GM21529 (cell line): ENCODE data around the gene SERAC1.
A peak's percentile ranks its signal among the peaks of the same experiment; 100 is the strongest.
"Not testable (repeated sequence)": the region's sequence is repeated elsewhere in the genome, so short reads cannot be mapped to it uniquely, and the experiment has no call there.

Source experiments
- ATAC-seq: cut with Tn5 transposase; IDR thresholded peaks from one replicate; pipeline ENCODE4 v1.9.1; 2021; ENCODE audit not compliant: unreplicated experiment

The SERAC1 gene

GRCh38 chr6:158168040-158168289 lies at the start of gene SERAC1:
Gene SERAC1, minus strand, starts transcription at chr6:158168262. Its CDS starts 9,899 bp downstream, at chr6:158158363.
- no peak for ATAC-seq

- ATAC-seq = peak; percentile 96
Measured at GRCh38 chr6:158213925-158214674, 46.0 kb upstream of the SERAC1 start.

GRCh38 chr6:158211273-158212055 lies 43.4 kb upstream of the SERAC1 start:
- ATAC-seq = no peak

- not testable (repeated sequence) for ATAC-seq
Measured at GRCh38 chr6:158209582-158210333, 41.7 kb upstream of the SERAC1 start.

GRCh38 chr6:158208226-158209030 lies 40.4 kb upstream of the SERAC1 start:
- not testable (repeated sequence) for ATAC-seq

GRCh38 chr6:158207422-158207788 lies 39.3 kb upstream of the SERAC1 start:
- ATAC-seq = peak; percentile 99

GRCh38 chr6:158206740-158207421 lies 38.8 kb upstream of the SERAC1 start:
- no peak for ATAC-seq

GRCh38 chr6:158205169-158205944 lies 37.3 kb upstream of the SERAC1 start:
- no peak for ATAC-seq

GRCh38 chr6:158198461-158198860 lies 30.4 kb upstream of the SERAC1 start:
- no peak for ATAC-seq

- no peak for ATAC-seq
Measured at GRCh38 chr6:158194487-158195280, 26.6 kb upstream of the SERAC1 start.

GRCh38 chr6:158191761-158192160 lies 23.7 kb upstream of the SERAC1 start:
- no peak for ATAC-seq

- no peak for ATAC-seq
Measured at GRCh38 chr6:158191032-158191431, 23.0 kb upstream of the SERAC1 start.

GRCh38 chr6:158188591-158188990 lies 20.5 kb upstream of the SERAC1 start:
- no peak for ATAC-seq

- ATAC-seq = no peak
Measured at GRCh38 chr6:158185729-158186456, 17.8 kb upstream of the SERAC1 start.

GRCh38 chr6:158184608-158185007 lies 16.5 kb upstream of the SERAC1 start:
- ATAC-seq = no peak

- not testable (repeated sequence) for ATAC-seq
Measured at GRCh38 chr6:158183174-158183972, 15.3 kb upstream of the SERAC1 start.

GRCh38 chr6:158177712-158178111 lies 9.7 kb upstream of the SERAC1 start:
- not testable (repeated sequence) for ATAC-seq
